GM19324 (cell line): ENCODE measurements around the gene ST3GAL4.

Experiments
- ATAC-seq: cut with Tn5 transposase; IDR thresholded peaks from one replicate; pipeline ENCODE4 v1.9.1; 2021; ENCODE audit warnings: mild to moderate bottlenecking, moderate library complexity; ENCODE audit not compliant: unreplicated experiment, low FRiP score

ST3GAL4 gene

DNA sequence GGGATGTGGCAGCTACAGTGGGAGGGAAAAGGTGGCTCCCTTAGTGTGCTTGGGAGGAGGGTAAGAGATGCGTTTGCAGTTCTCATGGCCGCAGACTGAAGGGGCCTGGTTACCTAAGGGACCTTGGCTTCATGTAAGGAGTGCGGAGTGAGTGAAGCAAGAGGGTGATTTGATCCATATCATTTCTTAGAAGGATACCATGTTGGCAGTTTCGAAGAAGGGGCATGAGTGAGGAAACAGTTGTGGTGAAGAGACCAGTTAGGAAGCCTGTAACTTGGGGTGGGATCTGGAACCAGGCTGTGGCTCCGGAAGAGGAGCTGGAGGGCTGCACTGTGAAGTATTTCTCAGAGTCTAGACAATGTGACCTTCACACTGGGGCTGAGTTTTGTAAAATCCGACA, 45.0 kb downstream of the ST3GAL4 start:
- ATAC-seq = no peak

DNA sequence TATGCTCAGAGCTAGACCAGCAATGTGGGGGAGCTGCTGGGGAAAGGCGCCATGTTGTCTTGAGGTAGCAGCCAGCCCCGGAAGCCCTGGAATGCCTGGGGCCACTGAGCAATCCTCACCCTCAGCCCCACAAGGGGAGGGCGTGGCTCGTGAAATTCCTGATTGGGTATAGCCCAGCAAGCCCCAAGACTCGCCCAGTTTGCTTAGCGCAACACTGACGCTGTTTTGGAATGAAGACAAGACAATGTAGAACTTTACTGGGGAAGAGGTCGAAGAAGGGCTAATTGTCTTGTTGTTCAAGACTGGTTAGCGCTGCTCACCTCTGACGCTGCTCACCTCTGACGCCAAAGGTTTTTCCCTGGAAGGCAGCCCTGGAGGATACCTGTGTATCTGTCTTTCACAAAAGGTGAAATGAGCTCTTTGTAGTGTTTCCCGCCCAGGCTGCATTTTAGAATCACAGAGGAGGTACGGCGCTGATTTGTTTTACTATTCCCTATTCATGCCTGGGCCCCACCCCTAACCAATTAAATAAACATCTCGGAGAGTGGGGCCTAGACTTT, 47.6 kb downstream of the ST3GAL4 start:
- ATAC-seq = no peak

DNA sequence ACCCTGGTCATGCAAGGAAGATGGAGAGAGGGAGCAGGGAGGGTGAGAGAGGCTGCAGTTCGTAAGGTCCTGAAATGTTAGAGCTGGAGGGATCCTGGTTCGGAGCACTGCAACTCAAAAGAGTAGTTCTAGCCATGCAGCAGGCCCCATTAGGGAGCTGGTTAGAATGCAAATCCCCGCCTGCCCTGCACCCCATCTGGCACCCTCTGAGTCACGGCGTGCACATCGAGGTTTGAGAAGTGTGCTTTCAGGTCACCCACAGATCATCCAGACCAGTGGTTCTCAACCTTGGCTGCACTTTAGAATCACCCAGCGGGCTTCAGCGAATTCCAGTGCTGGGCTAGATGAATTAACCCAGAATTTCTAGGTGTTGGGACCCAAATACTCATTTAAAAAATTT, 48.2 kb downstream of the ST3GAL4 start:
- ATAC-seq = peak; percentile 94

DNA sequence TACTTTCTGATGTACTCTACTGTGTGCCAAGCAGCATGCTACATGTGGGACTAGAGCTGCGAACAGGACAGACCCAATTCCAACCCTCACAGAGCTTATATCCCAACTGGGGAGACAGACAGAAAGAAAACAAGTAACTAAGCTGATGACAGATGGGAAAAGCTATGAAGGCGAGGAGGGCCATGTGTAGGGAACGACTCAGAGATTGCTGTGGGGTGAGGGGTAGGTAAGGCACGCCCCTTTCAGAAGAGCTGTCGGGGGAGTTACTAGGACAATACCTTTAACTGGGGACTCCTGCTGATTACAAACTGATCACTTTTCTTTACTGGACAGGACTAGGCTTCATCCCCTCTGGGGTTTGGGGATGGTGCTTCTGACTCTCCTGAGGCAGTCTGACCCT, 48.9 kb downstream of the ST3GAL4 start:
- ATAC-seq = no peak

DNA sequence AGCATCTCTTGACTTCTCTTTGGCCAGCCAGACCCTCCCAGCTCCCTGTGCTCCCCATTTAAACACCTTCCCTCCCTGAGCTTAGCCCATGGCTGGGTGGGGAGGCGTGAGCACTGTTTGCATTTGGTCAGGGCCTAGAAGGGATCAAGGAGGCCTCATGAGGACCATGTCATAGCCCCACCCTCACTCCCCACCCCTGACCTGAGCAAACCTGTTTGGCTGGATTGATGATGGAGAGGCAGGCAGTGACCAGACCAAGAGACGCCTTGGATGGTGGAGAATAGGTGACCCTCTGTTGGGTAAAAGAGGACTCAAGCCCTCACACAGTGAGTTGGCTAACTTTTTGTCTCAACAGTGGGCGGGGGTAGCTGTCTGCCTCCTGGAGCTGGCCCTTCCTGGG, 49.9 kb downstream of the ST3GAL4 start:
- no peak for ATAC-seq

DNA sequence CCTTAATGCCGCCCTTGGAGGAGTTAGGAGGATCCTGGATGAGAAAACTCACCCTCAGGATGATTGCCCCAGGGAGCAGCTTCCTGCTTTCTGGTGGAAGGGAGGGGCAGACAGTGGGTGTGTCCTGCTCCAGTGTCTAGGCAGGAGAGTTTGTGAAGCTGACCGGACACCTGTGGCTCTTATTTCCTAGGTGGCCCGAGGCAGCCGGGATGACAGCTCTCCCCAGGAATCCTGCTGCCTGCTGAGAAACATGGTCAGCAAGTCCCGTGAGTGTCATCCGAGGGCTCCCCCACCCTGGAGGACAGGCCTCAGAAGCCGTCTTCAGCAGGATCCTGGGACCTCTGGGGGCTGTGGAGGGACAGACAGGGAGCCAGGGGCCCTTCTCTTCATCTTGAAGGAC, 50.4 kb downstream of the ST3GAL4 start:
- no peak for ATAC-seq

DNA sequence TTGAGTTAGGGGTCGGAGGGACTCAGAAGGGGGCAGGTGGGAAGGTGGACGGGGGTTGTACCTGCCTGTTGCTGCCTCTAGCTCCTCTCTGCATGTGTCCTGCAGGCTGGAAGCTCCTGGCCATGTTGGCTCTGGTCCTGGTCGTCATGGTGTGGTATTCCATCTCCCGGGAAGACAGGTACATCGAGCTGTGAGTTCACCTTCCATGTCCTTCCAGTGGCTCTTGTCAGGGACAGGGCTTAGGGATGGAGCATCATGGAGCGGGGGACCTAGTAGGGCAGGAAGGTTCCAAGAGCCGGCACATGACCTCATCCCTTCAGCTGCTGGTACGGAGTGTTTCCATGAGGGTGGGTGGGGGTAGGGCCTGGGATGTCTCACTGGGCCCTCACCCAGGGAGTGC, 50.9 kb downstream of the ST3GAL4 start:
- ATAC-seq = no peak

DNA sequence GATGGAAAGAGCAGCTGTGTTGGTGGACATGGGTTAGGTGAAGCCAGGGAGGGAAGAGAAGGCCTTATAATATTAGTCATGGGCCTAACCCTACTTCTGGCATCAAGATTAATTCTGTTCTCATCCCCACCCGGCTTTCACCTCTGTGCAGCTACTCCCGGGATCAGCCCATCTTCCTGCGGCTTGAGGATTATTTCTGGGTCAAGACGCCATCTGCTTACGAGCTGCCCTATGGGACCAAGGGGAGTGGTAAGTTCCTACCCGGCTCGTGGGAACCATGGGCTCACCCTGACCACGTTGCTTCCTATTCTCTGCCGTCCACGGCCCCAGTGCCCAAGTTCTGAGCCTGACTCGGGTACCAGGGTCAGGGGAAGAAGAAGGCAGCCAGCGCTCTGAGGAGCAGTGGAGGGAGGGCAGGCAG, 51.6 kb downstream of the ST3GAL4 start:
- no peak for ATAC-seq

DNA sequence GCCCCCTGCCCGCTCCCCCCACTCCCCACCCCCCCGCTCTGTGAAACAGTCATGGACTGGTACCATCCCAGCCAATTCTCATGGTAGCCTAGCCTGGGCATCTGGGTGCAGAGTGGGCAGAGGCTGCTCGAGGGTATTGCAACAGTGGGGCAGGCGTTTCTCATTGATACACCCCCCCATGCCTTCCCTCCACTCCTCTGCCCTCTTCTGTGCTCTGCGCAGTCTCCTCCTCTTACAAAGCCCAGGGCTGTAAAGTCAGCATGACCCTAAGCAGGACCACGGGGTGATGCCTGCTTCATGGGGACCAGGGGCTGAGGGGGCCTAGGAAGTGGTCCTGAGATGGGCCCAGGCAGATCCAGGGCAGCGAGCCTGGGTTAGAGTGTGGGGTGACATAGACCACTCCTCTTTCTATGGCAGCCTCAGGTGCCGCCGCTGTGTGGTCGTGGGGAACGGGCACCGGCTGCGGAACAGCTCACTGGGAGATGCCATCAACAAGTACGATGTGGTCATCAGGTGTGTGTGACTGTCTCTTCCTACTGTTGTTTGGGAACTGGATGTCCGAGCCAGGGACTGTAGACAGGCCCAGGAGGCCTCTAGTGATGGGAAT, 52.3 kb downstream of the ST3GAL4 start:
- ATAC-seq = no peak

DNA sequence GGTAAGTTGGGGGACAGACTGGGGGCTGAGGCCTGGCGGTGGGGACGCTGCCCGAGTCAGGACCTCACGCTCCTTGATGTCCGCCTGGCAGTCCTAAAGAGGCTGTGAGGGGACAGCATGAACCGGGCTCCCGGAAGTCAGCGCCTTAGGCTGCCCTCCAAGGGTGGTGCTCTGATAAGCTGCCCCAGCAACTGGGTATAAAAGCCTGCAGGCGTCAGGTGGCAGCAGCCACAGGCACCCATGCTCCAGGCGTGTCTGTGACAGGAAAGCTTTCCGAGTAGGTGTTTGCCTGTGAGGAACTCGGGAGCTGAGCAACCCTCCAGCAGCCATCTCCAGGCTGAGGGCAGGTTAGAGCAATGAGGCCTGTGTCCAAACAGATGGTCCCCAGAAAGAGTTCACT, 53.0 kb downstream of the ST3GAL4 start:
- ATAC-seq = no peak

DNA sequence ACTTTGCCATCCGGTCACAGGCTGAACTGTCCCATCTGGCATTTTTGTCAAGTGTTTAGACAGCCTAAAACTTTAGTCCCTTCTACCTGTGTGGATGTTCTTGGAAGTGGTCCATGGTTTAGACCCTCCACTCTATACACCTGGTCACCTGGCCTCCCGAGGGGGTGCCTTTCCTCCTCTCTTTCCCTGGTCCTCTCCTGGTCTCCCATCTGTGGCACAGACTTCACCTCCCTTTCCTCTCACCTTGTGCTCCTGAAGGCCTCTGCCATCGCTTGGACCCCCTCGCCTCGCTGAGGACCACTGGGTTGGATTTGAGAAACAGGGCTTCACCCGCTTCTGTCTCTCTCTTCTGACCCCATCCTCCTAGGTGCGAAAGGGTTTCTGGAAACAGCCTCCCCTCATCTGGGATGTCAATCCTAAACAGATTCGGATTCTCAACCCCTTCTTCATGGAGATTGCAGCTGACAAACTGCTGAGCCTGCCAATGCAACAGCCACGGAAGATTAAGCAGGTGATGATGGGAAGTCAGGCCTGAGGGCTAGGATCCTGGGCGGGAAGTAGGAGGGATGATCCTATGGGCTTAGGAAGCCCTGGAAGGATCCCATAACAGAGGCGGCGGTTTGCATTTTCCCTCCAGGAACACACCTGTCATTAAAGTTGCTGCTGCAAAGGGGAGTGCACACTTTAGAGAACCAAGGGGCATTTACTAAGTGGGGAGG, 53.6 kb downstream of the ST3GAL4 start:
- ATAC-seq = no peak

DNA sequence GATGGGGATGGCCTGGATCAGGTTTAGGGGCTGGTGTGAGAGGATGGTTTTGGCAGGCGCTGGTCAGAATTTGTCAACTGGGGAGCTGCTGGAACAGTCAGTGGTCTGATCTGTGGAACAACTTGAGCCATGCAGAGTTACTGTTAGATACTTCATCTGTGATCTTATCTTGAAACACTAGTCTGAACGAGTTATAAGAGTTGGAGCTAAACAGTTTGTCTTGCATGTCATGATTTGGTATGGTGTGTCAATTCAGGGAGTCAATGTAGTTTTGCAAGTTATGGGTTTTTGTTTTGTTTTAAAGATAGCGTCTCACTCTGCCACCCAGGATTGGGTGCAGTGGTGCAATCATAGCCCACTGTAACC, 54.1 kb downstream of the ST3GAL4 start:
- no peak for ATAC-seq

DNA sequence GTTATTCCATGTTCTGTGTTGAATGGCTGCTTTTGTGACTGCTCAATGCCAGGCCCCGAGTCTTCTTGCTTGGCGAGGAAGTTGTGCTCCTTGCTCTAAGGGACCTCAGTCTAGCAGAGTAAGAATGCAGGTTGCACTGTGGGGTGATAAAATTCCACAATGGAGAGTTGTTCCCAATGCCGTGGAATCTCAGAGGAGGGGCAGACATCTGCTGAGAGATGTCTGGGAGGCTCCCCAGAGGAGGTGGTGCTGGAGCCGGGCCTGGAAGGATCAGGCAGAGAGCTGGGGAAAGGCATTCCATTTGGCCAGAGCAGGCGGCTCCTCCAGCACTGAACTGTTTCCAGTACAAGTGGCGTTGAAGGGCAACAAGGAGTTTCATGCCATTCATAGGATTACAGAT, 55.2 kb downstream of the ST3GAL4 start:
- ATAC-seq = no peak

DNA sequence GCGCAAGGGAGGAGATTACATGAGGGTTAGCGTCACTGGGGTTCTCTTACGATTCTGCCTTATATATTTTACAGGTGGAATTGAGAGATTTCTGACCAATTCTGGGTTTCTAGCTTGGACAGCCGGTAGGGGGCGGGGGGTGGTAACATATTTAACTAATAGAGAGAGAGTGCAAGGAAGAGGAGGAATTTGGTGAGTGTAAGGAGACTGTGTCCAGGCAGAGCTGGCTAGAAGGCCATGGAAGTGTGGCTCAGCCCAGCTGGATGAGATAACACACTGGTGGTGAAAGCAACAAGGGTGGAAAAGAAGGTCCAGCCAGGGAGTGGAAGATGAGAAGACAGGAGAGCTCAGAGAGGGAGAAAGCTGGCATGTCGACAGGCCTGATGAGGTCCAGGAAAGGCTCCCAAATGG, 56.5 kb downstream of the ST3GAL4 start:
- ATAC-seq = no peak

DNA sequence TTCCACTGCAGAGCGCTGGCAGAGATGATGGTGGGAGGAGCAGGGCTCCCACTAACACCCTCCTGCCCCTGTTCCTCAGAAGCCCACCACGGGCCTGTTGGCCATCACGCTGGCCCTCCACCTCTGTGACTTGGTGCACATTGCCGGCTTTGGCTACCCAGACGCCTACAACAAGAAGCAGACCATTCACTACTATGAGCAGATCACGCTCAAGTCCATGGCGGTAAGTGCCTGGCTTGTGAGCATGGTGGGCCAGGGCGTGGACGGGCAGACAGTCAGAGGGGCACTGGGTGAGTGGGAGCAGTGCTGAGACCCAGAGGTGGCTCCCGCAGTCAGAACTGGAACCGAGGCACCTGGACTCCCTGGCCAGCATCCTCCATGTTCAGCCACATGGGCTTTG, 57.9 kb downstream of the ST3GAL4 start:
- ATAC-seq = no peak

DNA sequence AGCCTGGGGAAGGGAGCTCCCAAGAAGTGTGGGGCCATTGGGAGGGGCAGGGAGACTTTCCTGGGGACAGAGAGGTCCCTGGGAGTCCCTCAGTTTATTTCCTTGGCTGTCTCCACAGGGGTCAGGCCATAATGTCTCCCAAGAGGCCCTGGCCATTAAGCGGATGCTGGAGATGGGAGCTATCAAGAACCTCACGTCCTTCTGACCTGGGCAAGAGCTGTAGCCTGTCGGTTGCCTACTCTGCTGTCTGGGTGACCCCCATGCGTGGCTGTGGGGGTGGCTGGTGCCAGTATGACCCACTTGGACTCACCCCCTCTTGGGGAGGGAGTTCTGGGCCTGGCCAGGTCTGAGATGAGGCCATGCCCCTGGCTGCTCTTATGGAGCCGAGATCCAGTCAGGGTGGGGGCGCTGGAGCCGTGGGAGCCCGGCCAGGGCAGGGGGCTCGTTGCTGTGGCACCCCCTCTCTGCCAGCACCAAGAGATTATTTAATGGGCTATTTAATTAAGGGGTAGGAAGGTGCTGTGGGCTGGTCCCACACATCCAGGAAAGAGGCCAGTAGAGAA, 58.4 kb downstream of the ST3GAL4 start:
- ATAC-seq = no peak

DNA sequence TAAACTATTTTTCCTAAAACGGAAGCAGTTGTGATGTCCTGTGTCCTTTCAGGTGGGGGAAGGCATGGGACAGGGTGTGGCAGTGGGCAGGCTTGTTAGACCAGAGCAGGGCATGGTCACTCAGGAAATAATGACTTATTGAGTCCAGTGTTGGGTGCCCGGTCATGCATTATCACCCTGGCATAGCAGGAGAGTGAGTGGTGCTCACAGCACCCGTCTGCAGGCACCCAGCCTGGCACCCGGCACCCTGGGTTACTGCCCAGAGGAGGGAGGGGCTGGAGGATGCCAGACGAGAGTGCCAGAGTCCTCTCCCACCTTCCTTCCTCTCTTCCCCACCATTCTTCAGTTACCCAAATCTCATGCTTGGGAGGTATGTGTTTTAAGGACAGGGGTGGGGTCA, 59.1 kb downstream of the ST3GAL4 start:
- ATAC-seq = no peak

DNA sequence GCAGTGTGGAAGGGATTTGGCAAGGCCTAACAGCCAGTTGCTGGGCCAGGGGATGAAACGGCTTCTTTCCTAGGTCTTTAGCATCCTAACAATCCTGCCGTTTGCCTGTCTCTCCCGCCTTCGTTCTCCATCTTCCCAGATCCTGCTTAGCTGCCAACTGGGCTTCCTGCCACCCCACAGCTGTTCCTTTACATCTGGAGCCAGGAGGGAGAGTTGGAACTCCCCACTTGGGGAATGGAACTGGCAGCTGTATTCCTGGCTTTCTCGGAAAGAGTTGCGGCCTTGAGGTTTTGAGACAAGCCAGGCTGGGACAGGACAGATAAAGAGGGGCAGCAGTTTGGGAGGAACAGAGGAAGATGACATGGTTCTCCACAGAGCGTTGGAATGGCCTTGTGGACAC, 59.6 kb downstream of the ST3GAL4 start:
- ATAC-seq = no peak

DNA sequence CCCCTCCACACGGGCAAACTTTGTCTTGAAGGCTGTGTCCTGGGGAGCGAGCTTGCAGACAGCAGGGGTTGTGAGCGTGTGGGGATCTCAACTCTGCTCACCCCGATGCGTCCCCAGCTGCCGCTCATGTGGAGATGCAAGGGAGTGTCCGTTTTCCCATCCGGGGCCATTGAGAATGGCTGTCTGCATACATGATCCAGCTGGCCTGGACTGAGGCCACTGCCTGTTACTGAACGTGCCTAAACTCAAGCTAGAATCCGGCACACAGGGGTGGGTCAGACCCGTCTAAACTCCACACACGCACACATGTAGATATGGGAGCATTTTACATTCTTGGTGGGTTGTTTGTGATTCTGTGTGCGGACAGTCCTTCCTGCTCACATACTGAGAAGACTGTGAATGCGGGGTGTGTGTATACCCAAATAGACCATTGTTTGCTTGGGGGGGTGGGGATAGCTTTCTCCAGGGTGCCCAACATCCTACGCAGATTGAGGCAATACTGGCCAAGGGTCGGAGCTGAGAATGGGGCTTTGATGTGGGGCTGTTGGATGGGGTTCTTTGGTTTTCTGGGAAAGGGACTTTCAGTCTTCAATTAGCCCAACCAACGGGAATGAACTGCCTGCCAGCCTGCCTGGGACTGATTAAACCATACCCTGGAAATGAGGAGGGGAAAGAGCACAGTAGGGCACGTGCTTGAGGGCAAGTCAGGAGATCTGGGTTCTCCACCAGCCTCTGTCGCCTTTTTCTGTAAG, 60.4 kb downstream of the ST3GAL4 start:
- ATAC-seq = no peak

DNA sequence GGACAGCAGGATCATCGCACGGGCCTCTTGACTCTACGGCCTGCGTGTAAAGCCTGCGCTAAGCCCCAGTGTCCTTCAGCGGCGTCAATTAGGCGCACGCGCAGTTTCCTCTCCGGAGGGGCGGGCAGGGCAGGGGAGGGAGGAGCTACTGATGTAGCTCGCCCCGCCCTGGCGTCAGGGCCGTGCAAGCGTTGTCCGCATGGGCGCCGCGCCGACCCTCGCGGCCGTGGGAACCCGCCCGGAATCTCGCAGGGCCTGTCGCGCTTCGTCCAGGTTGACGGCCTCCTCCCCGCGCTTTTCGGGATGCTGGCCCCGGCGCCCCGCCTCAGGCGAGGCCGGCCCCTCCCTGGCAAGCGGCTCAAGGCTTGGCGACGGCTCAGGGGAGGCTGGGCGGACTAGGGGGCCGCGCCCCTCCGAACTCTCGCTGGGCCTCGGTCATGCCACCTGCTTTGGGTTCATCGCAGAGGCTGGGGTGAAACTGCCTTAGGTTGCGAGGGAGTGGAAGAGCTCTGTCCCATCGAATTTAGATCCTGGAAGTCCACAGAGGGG, 61.1 kb downstream of the ST3GAL4 start:
- ATAC-seq = peak; percentile 74
